Measurements from ENCODE around the gene OCA2. TPM values are rescaled to one million over a fixed set of nuclear protein-coding genes. Genes with fewer than 3 reads are reported as not detected.

The OCA2 gene
- total and polyA plus RNA-seq, 2 of the 8 experiments (the other 6 are each of a cell fraction or from before 2014, with no cell fraction given): 0.20 TPM

GRCh38 chr15:27792756-27793264, 306.3 kb downstream of the OCA2 start:
- Histone ChIP-seq H3K14ac (ENCODE audit: insufficient read length) (no peak overlapping the region), H3K27me3 (replicated peaks in 1 of 4; ENCODE audit: control insufficient read depth in 3 of 4, extremely low read depth in 1 of 4, insufficient read depth in 3 of 4, low read length in 3 of 4) (no peaks in the 10 kb centered on the region), H3K4me3 (ENCODE audit: extremely low read depth in 1 of 4, insufficient read depth in 2 of 4, low read depth in 3 of 4, low read length in 4 of 4) (no peak overlapping the region), H2AK5ac (ENCODE audit: low read depth, low read length) (no peak overlapping the region), H2BK20ac (ENCODE audit: low read length) (no peak overlapping the region), H3K4me2 (ENCODE audit: insufficient read depth in 1 of 2, low read depth in 2 of 2, low read length in 2 of 2) (no peak overlapping the region), H3K4ac (replicated peaks; ENCODE audit: insufficient read length, low read depth, low read length) (no peak overlapping the region), H4K91ac (replicated peaks; ENCODE audit: insufficient read length, low read length) (no peak overlapping the region), H2BK5ac (ENCODE audit: low read depth, low read length) (no peak overlapping the region), H3K27ac (ENCODE audit: low read depth, low read length) (no peak overlapping the region), H2BK15ac (ENCODE audit: low read length) (no peak overlapping the region), H3K79me2 (ENCODE audit: control insufficient read depth in 1 of 2, insufficient read depth in 2 of 2, low read length in 2 of 2) (no peaks in the 10 kb centered on the region), H3K4me1 (replicated peaks in 1 of 4; ENCODE audit: control insufficient read depth in 3 of 4, insufficient read depth in 4 of 4, low read length in 3 of 4) (peaks cover 0 to 7% (median 1%) of the 10 kb centered on the region in 4 experiments; a peak in 2 of 7 replicates), H2AFZ (ENCODE audit: low read length) (no peak overlapping the region), H3K23me2 (ENCODE audit: low read depth, low read length) (no peaks in the 10 kb centered on the region), H3K23ac (ENCODE audit: insufficient read length) (no peak overlapping the region), H3K56ac (replicated peaks; ENCODE audit: insufficient read length, low read depth, low read length) (no peak overlapping the region), H4K8ac (ENCODE audit: extremely low read depth, insufficient read depth, low read length) (no peak overlapping the region), H3K36me3 (ENCODE audit: control insufficient read depth in 2 of 4, insufficient read depth in 4 of 4, low read length in 3 of 4) (no peaks in the 10 kb centered on the region), H2BK12ac (ENCODE audit: low read depth, low read length) (no peak overlapping the region), H3K9ac (replicated peaks in 1 of 4; ENCODE audit: extremely low read depth in 1 of 4, low read depth in 3 of 4, low read length in 3 of 4) (no peak overlapping the region), H4K5ac (ENCODE audit: insufficient read length, low read depth, low read length) (no peak overlapping the region), H3K79me1 (ENCODE audit: low read depth, low read length) (no peaks in the 10 kb centered on the region), H3K18ac (ENCODE audit: extremely low read depth, low read length) (no peak overlapping the region), H3K9me3 (ENCODE audit: insufficient read depth in 2 of 2, low read depth in 1 of 2, low read length in 1 of 2) (no peaks in the 10 kb centered on the region), H4K20me1 (replicated peaks in 1 of 2; ENCODE audit: control insufficient read depth in 1 of 2, insufficient read depth in 2 of 2, low read length in 2 of 2) (no peaks in the 10 kb centered on the region), H2BK120ac (replicated peaks; ENCODE audit: low read depth, low read length) (no peak overlapping the region)
- ChIA-PET CTCF (ENCODE audit: partially characterized antibody) (interaction anchor here (0.9 kb wide), 1 partner anchor 10 kb away, joined by 3 read pairs; no protein-coding TSS in a partner anchor), POLR2A (ENCODE audit: partially characterized antibody) (no interaction called here)
- WGBS, 2 experiments (ENCODE audit: extremely low coverage in 1 of 2, insufficient coverage in 1 of 2, insufficient read length in 1 of 2, insufficient replicate concordance in 2 of 2, low coverage in 1 of 2, low lambda C conversion rate in 2 of 2, missing lambda C conversion rate in 1 of 2): 96% methylated on average over 10 of the region's 10 CpGs; no CpG with 5 or more reads in 1 of the 2 experiments
- no peak for DNase-seq (ENCODE audit: low read depth in 1 of 2, low spot score in 2 of 2)
- no peak for FAIRE-seq
- TF ChIP-seq RNF2 (IDR thresholded peaks at IDR 0.05; ENCODE audit: borderline replicate concordance, low read depth, low read length, missing control alignments, poor library complexity, severe bottlenecking) (no peak), USF2 (IDR thresholded peaks at IDR 0.05; ENCODE audit: low read length) (no peak), BACH1 (IDR thresholded peaks at IDR 0.05; ENCODE audit: low read length) (no peak), RBBP5 (IDR thresholded peaks at IDR 0.05; ENCODE audit: borderline replicate concordance, low read depth, low read length) (no peak), RAD21 (IDR thresholded peaks at IDR 0.05 in 1 of 2, conservative IDR thresholded peaks at IDR 0.05 in 1 of 2; ENCODE audit: low read depth in 2 of 2, low read length in 2 of 2) (no peak), YY1 (IDR thresholded peaks at IDR 0.05; ENCODE audit: low read depth, low read length) (no peak), RFX5 (IDR thresholded peaks at IDR 0.05; ENCODE audit: borderline replicate concordance, low read depth, low read length) (no peak), PHF8 (conservative IDR thresholded peaks at IDR 0.05; ENCODE audit: low read depth, low read length) (no peak), MAFK (IDR thresholded peaks at IDR 0.05; ENCODE audit: low read depth, low read length) (no peak), RXRA (IDR thresholded peaks at IDR 0.05; ENCODE audit: insufficient read depth, low read depth, low read length) (no peak), KDM5A (IDR thresholded peaks at IDR 0.05; ENCODE audit: low read length) (no peak), GTF2F1 (IDR thresholded peaks at IDR 0.05; ENCODE audit: borderline replicate concordance, low read depth, low read length) (no peak)

All from H1 (cell line).